ENCODE measurements around the gene ACAD11.

The ACAD11 gene

DNA sequence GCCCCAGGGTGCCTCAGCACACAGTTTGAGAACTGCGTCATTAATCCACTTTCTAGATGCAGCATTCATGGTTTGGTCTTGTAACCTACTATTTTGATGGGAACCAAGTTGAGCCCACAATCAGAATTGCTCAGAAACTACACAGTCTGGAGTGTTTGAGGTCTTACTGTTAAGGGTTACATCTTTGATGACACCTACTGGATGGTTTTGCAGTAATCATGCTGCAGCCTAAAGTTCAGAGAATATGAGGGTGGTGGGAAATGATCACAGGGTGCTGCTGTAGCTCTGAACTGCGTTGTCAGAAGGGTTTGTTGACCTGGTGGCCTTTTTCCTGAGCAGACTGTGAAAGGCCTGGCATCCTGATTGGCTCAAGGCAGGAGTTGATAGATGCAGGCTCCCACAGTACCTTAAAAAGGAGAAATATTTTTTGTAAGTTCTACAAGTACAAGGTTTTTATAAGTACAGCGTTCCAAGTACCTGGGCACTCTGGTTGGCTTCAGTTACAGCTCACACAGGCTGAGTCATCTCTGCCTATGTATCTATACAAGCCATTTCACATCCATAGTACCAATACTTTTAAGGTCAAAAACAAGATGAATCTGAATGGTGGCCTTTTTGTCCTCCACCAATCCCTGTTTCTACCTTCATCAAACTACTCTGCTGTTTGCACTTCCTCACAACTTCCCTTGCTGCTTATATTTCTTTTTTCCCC lies 123.0 kb downstream of the ACAD11 start:
- no peak overlapping the region for H3K4me3 ChIP-seq (ENCODE audit: low read depth in 1 of 2, low read length in 2 of 2)
- peaks cover 15 to 38% of the 10 kb centered on the region in 2 donors for H3K36me3 ChIP-seq (ENCODE audit: control insufficient read depth in 1 of 2, insufficient read depth in 2 of 2, low read length in 2 of 2)
- no peaks in the 10 kb centered on the region for H3K4me1 ChIP-seq (ENCODE audit: control insufficient read depth in 1 of 2, insufficient read depth in 2 of 2, low read length in 2 of 2)
- no peak overlapping the region for H3K27ac ChIP-seq (ENCODE audit: low read length)
- H3K27me3 ChIP-seq (ENCODE audit: low read depth, low read length), result no peaks in the 10 kb centered on the region
- no peaks in the 10 kb centered on the region for H3K9me3 ChIP-seq (ENCODE audit: control insufficient read depth in 1 of 2, low read length in 2 of 2)

DNA sequence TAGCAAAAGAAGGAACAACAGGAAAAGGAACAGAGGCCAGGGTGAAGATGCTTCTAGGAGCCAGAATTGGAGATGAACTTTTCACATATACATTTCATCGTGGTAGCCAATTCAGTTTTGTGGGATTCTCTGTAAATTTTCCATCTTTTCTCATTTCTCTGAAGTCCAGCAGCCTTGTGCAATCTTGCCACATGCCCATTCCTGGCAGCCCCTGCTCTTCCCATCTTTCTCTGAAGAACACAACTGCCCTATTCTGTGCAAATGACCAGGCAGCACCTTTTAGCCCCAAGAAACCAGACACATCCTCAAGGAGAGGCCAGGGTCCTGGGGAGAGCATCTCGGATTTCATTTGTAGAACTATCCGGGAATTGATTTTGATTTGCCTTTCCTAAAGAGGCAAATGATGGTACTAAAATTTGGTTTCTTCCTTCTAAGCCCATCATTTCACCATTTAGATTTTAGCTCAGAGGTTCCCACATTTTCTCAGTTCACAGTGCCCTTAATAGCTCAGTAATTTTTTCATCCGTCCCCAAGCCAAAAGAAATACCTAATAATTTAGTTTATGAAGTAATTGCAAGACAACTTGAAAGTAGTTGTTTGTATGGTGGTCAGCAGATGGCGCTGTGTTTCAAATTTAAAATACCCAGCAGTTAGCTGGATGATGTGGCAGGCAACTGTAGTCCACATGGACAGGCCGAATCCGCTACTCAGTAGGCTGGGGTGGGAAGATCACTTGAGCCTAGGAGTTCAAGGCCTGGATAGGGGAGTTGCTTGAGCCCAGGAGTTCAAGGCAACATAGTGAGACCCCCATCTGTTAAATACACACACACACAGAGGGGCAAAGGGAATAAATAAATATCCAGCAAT lies 123.8 kb downstream of the ACAD11 start:
- H3K27me3 ChIP-seq (ENCODE audit: low read depth, low read length), result no peaks in the 10 kb centered on the region
- no peak overlapping the region for H3K4me3 ChIP-seq (ENCODE audit: low read depth in 1 of 2, low read length in 2 of 2)
- no peak overlapping the region for H3K27ac ChIP-seq (ENCODE audit: low read length)
- no peaks in the 10 kb centered on the region for H3K4me1 ChIP-seq (ENCODE audit: control insufficient read depth in 1 of 2, insufficient read depth in 2 of 2, low read length in 2 of 2)
- H3K9me3 ChIP-seq (ENCODE audit: control insufficient read depth in 1 of 2, low read length in 2 of 2), result no peaks in the 10 kb centered on the region
- H3K36me3 ChIP-seq (ENCODE audit: control insufficient read depth in 1 of 2, insufficient read depth in 2 of 2, low read length in 2 of 2), result peaks cover 20 to 38% of the 10 kb centered on the region in 2 donors

DNA sequence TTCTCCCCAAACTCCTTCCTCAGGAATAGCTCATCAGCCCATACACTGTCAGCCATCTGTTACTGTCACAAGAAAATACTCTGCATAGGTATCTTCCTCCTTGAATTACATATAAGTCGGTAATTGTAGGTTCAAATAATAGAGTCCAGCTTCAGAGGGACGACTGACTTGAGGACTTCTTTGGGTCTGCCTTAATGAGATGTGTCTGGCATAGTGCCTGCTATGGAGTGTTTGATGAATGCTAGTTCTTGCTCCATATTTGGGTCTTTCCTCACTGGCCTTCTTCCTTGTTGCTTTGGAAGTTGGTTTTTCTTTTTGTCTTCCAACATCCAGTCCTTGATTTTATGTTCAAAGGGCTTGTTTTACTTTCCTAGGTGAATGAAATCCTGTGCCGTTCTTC lies 129.0 kb downstream of the ACAD11 start:
- H3K27ac ChIP-seq (ENCODE audit: low read length), result no peak overlapping the region
- H3K36me3 ChIP-seq (ENCODE audit: control insufficient read depth in 1 of 2, insufficient read depth in 2 of 2, low read length in 2 of 2), result peaks cover 43 to 62% of the 10 kb centered on the region in 2 donors
- no peaks in the 10 kb centered on the region for H3K27me3 ChIP-seq (ENCODE audit: low read depth, low read length)
- H3K9me3 ChIP-seq (ENCODE audit: control insufficient read depth in 1 of 2, low read length in 2 of 2), result no peaks in the 10 kb centered on the region
- H3K4me1 ChIP-seq (ENCODE audit: control insufficient read depth in 1 of 2, insufficient read depth in 2 of 2, low read length in 2 of 2), result no peaks in the 10 kb centered on the region
- no peak overlapping the region for H3K4me3 ChIP-seq (ENCODE audit: low read depth in 1 of 2, low read length in 2 of 2)

DNA sequence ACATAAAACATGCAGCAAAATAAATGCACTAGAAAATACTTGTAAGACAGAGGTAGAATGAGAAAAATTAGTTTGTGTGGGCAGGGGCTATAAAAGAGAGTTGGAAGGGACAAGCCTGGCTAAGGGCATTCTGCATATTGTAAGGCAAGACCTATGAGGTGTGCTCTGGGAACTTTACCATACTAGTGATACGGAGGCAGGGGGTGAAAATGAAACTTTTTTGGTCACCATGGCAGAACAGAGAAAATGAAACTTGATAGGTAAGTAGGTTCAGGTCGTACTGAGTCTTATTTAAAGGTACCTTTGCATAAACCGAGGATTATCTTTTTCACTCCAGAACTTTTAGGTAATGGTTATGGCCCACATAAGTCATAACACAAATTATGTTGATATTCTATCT lies 137.3 kb downstream of the ACAD11 start:
- Histone ChIP-seq H3K27ac (ENCODE audit: low read length) (no peak overlapping the region), H3K36me3 (ENCODE audit: control insufficient read depth in 1 of 2, insufficient read depth in 2 of 2, low read length in 2 of 2) (peaks cover 36 to 61% of the 10 kb centered on the region in 2 donors), H3K9me3 (ENCODE audit: control insufficient read depth in 1 of 2, low read length in 2 of 2) (no peaks in the 10 kb centered on the region), H3K4me1 (ENCODE audit: control insufficient read depth in 1 of 2, insufficient read depth in 2 of 2, low read length in 2 of 2) (no peaks in the 10 kb centered on the region), H3K4me3 (ENCODE audit: low read depth in 1 of 2, low read length in 2 of 2) (no peak overlapping the region), H3K27me3 (ENCODE audit: low read depth, low read length) (no peaks in the 10 kb centered on the region)

DNA sequence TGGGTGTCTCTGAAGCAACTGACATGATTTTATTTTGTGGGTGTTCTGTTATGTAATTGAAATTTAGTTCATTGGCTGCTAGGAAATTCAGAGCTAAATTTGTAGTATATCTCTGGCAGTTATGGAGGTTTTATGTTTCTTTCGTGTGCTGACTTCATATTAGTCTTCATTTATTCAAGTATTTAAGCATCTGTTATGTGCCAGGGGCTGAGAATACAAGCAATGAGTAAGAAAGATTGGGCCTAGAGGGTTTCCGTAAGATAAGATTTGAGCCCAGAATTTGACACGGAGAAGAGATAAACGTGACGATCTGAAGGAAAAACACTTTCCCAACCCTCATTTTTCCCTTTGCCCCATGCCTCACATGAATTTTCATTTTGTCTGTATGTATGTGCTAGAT lies 137.7 kb downstream of the ACAD11 start:
- Histone ChIP-seq H3K27me3 (ENCODE audit: low read depth, low read length) (no peaks in the 10 kb centered on the region), H3K27ac (ENCODE audit: low read length) (no peak overlapping the region), H3K9me3 (ENCODE audit: control insufficient read depth in 1 of 2, low read length in 2 of 2) (no peaks in the 10 kb centered on the region), H3K4me3 (ENCODE audit: low read depth in 1 of 2, low read length in 2 of 2) (no peak overlapping the region), H3K36me3 (ENCODE audit: control insufficient read depth in 1 of 2, insufficient read depth in 2 of 2, low read length in 2 of 2) (peaks cover 38 to 63% of the 10 kb centered on the region in 2 donors), H3K4me1 (ENCODE audit: control insufficient read depth in 1 of 2, insufficient read depth in 2 of 2, low read length in 2 of 2) (no peaks in the 10 kb centered on the region)

DNA sequence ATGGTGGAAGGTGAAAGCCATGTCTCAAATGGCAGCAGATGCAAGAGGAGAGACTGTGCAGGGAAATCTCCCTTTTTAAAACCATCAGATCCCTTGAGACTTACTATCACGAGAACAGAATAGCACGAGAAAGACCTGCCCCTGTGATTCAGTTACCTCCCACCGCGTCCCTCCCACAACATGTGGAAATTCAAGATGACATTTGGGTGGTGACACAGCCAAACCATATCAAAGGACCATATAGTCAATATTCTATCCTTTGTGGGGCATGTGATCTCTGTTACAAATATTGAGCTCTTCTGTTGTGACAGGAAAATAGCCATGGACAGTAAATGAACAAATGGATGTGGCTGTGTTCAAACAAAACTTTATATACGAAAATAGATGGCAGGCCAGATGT lies 139.7 kb downstream of the ACAD11 start:
- no peaks in the 10 kb centered on the region for H3K4me1 ChIP-seq (ENCODE audit: control insufficient read depth in 1 of 2, insufficient read depth in 2 of 2, low read length in 2 of 2)
- no peaks in the 10 kb centered on the region for H3K27me3 ChIP-seq (ENCODE audit: low read depth, low read length)
- peaks cover 51 to 64% of the 10 kb centered on the region in 2 donors for H3K36me3 ChIP-seq (ENCODE audit: control insufficient read depth in 1 of 2, insufficient read depth in 2 of 2, low read length in 2 of 2)
- H3K4me3 ChIP-seq (ENCODE audit: low read depth in 1 of 2, low read length in 2 of 2), result no peak overlapping the region
- no peak overlapping the region for H3K27ac ChIP-seq (ENCODE audit: low read length)
- no peaks in the 10 kb centered on the region for H3K9me3 ChIP-seq (ENCODE audit: control insufficient read depth in 1 of 2, low read length in 2 of 2)

DNA sequence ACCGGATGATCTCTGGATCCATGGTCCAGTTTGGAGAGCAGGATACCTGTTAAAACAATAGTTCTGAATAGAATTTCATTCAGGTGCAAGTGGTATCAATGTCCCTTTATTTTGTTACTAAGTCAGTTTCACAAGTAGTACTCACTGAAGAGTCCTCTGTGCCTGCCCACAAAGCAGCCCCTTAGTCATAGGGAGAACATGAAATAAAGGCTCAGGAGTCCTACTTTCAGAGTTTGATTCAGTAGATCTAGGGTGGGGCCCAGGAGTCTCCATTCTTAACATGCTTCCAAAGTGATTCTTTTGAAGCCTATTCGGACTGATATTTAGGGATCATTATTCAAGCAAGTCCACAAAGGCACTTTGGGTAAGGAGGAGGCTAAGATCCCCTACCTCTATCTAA lies 142.3 kb downstream of the ACAD11 start:
- Histone ChIP-seq H3K36me3 (ENCODE audit: control insufficient read depth in 1 of 2, insufficient read depth in 2 of 2, low read length in 2 of 2) (peaks cover 45 to 72% of the 10 kb centered on the region in 2 donors), H3K4me3 (ENCODE audit: low read depth in 1 of 2, low read length in 2 of 2) (no peak overlapping the region), H3K27me3 (ENCODE audit: low read depth, low read length) (no peaks in the 10 kb centered on the region), H3K4me1 (ENCODE audit: control insufficient read depth in 1 of 2, insufficient read depth in 2 of 2, low read length in 2 of 2) (no peaks in the 10 kb centered on the region), H3K27ac (ENCODE audit: low read length) (no peak overlapping the region), H3K9me3 (ENCODE audit: control insufficient read depth in 1 of 2, low read length in 2 of 2) (no peaks in the 10 kb centered on the region)

DNA sequence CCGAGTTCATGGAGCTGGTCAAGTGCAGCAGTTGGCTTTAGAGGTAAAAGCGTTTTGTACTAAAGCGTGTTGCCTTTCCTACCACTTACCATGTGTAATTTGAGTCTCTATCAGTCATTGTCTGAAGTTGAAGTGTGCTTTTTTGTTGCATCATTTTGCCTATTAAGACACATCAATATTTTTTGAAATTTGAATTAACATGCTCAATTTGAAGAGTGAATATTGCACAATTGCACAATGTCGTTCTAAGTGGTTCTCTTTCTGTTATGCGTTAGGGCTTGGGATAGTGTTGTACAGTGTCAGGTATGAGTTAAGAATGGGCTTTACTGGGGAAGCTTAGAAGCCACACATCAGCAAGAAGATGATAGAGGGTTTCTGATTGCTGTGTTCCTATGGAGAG lies 146.6 kb downstream of the ACAD11 start:
- Histone ChIP-seq H3K4me3 (ENCODE audit: low read depth in 1 of 2, low read length in 2 of 2) (no peak overlapping the region), H3K27ac (ENCODE audit: low read length) (no peak overlapping the region), H3K36me3 (ENCODE audit: control insufficient read depth in 1 of 2, insufficient read depth in 2 of 2, low read length in 2 of 2) (peaks cover 58 to 81% of the 10 kb centered on the region in 2 donors), H3K27me3 (ENCODE audit: low read depth, low read length) (no peaks in the 10 kb centered on the region), H3K9me3 (ENCODE audit: control insufficient read depth in 1 of 2, low read length in 2 of 2) (no peaks in the 10 kb centered on the region), H3K4me1 (ENCODE audit: control insufficient read depth in 1 of 2, insufficient read depth in 2 of 2, low read length in 2 of 2) (no peaks in the 10 kb centered on the region)

DNA sequence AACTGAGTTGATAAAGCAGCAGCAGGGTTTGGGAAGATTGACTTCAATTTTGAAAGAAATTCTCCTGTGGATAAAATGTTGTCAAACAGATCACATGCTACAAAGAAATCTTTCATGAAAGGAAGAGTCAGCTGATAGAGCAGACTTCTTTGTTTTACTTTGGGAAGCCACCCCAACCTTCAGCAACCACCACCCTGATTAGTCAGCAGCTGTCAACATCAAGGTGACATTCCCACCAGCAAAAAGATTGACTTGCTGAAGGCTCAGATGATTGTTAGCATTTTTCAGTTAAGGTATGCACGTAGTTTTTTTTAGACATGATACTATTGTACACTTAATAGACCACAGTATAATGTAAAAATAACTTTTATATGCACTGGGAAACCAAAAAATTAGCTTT lies 150.1 kb downstream of the ACAD11 start:
- Histone ChIP-seq H3K36me3 (ENCODE audit: control insufficient read depth in 1 of 2, insufficient read depth in 2 of 2, low read length in 2 of 2) (peaks cover 48 to 68% of the 10 kb centered on the region in 2 donors), H3K4me3 (ENCODE audit: low read depth in 1 of 2, low read length in 2 of 2) (no peak overlapping the region), H3K4me1 (ENCODE audit: control insufficient read depth in 1 of 2, insufficient read depth in 2 of 2, low read length in 2 of 2) (no peaks in the 10 kb centered on the region), H3K27me3 (ENCODE audit: low read depth, low read length) (no peaks in the 10 kb centered on the region), H3K27ac (ENCODE audit: low read length) (no peak overlapping the region), H3K9me3 (ENCODE audit: control insufficient read depth in 1 of 2, low read length in 2 of 2) (no peaks in the 10 kb centered on the region)

DNA sequence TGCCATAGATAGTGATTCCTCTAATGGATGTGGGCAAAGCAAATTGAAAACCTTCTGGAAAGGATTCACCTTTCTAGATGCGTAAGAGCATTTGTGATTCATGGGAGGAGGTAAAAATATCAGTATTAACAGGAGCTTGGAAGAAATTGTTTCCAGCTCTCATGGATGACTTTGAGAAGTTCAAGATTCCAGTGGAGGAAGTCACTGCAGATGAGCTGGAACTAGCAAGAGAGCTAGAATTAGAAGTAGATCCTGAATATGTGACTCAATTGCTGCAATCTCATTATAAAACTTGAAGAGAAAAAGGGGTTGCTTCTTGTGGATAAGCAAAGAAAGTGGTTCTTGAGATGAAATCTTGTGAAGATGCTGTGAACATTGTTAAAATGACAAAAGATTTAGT lies 150.5 kb downstream of the ACAD11 start:
- H3K9me3 ChIP-seq (ENCODE audit: control insufficient read depth in 1 of 2, low read length in 2 of 2), result no peaks in the 10 kb centered on the region
- H3K27me3 ChIP-seq (ENCODE audit: low read depth, low read length), result no peaks in the 10 kb centered on the region
- no peak overlapping the region for H3K4me3 ChIP-seq (ENCODE audit: low read depth in 1 of 2, low read length in 2 of 2)
- H3K27ac ChIP-seq (ENCODE audit: low read length), result no peak overlapping the region
- no peaks in the 10 kb centered on the region for H3K4me1 ChIP-seq (ENCODE audit: control insufficient read depth in 1 of 2, insufficient read depth in 2 of 2, low read length in 2 of 2)
- H3K36me3 ChIP-seq (ENCODE audit: control insufficient read depth in 1 of 2, insufficient read depth in 2 of 2, low read length in 2 of 2), result peaks cover 50 to 67% of the 10 kb centered on the region in 2 donors

Measured in muscle layer of duodenum (tissue), 2 donors.